ENCODE results near the gene ZNF688.

DNA sequence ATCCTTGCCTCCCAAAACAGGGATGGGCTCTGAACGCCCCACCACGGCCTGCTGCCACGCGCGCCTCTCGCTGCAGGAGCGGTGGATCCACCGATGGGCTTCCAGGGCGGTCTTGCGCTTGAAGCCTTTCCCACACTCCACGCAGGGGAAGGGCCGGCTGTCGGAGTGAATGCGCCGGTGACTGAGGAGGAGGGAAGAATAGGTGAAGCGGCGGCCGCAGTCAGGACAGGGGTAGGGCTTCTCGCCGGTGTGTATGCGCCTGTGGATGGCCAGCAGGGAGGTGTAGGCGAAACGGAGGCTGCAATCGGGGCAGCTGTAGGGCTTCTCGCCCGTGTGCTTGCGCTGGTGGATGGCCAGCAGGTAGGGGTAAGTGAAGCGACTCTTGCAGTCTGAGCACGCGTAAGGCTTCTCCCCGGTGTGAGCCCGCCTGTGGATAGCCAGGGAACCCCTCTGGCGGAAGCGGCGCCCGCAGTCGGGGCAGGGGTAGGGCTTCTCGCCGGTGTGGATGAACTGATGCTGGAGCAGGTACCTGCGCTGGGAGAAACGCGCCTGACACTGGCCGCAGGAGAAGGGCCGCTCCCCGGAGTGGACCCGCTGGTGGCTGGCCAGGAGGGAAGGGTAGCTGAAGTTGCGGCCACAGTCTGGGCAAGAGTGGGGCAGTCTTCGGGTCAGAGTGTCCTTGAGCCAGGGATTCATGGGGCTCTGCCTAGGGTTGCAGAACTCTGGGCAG is 11.3 kb upstream of the ZNF688 start:
- TF ChIP-seq, protein P1, sequence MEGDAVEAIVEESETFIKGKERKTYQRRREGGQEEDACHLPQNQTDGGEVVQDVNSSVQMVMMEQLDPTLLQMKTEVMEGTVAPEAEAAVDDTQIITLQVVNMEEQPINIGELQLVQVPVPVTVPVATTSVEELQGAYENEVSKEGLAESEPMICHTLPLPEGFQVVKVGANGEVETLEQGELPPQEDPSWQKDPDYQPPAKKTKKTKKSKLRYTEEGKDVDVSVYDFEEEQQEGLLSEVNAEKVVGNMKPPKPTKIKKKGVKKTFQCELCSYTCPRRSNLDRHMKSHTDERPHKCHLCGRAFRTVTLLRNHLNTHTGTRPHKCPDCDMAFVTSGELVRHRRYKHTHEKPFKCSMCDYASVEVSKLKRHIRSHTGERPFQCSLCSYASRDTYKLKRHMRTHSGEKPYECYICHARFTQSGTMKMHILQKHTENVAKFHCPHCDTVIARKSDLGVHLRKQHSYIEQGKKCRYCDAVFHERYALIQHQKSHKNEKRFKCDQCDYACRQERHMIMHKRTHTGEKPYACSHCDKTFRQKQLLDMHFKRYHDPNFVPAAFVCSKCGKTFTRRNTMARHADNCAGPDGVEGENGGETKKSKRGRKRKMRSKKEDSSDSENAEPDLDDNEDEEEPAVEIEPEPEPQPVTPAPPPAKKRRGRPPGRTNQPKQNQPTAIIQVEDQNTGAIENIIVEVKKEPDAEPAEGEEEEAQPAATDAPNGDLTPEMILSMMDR (IDR thresholded peaks at IDR 0.05) = no peak
- TF ChIP-seq POLR2A (IDR thresholded peaks at IDR 0.05) = no peak
